Breast epithelium (tissue), 4 donors: ENCODE data around the gene IGF1. TPM values are rescaled to one million over a fixed set of nuclear protein-coding genes. Genes with fewer than 3 reads are reported as not detected.

Experiments used
- DNase-seq, 2 donors: peaks; one replicate each; pipeline ENCODE4 v3.0.0-alpha.2; 2019; ENCODE audit warnings: low spot score in 2 of 2
- H3K27ac ChIP-seq, 2 donors: fragments of 200-600 bp; sonication (generic) in 1 of 2; one replicate each; pipeline ENCODE4 v1.5.1; 2016 to 2019; ENCODE audit warnings: mild to moderate bottlenecking in 1 of 2
- H3K27me3 ChIP-seq, 2 donors: fragments of 200-600 bp; sonication (generic) in 1 of 2; one replicate each; pipeline versions ENCODE4 v1.5.1 to v1.6.0; 2017 to 2019; ENCODE audit warnings: control low read depth in 1 of 2, mild to moderate bottlenecking in 1 of 2
- H3K36me3 ChIP-seq: fragments of 200-600 bp; one replicate; pipeline ENCODE4 v1.5.1; 2019
- H3K4me1 ChIP-seq, 2 donors: fragments of 200-600 bp; sonication (generic); one replicate each; pipeline ENCODE4 v1.5.1; 2016 to 2019; ENCODE audit warnings: control low read depth in 1 of 2
- H3K4me3 ChIP-seq, 3 donors: fragments of 200-600 bp; sonication (generic); 1 replicate in 2 of 3; 2 replicates in 1 of 3; pipeline ENCODE4 v1.5.1; 2016 to 2019; ENCODE audit warnings: mild to moderate bottlenecking in 3 of 3, moderate library complexity in 2 of 3
- H3K9me3 ChIP-seq, 2 donors: fragments of 200-600 bp; sonication (generic) in 1 of 2; one replicate each; pipeline ENCODE4 v1.5.1; 2016 to 2019; ENCODE audit warnings: control low read depth in 1 of 2
- POLR2A ChIP-seq: fragments of 450-650 bp; IDR thresholded peaks from one replicate; pipeline ENCODE4 v1.6.1; 2016; ENCODE audit warnings: antibody characterized with exemption, mild to moderate bottlenecking, moderate library complexity
- POLR2AphosphoS5 ChIP-seq, 3 donors: sonication (generic); formaldehyde crosslinking; IDR thresholded peaks; one replicate each; pipeline ENCODE4 v1.6.1; 2017; ENCODE audit warnings: antibody characterized with exemption in 3 of 3
- intact Hi-C: fragments of 100-400 bp; cut with DNase I; formaldehyde crosslinking; loops from one replicate; pipeline ENCODE4 v1.15.1; 2023; ENCODE audit warnings: low total_unique reads
- total RNA-seq, 3 donors: library from RNA; depleted of rRNA; stranded (reverse); fragments of >200 nt; gene quantifications; one replicate each; pipeline ENCODE4 v1.1.0, GENCODE V29; 2016
- TF ChIP-seq, protein P1 (sequence below), 3 donors: fragments of 450-650 bp; IDR thresholded peaks; one replicate each; pipeline ENCODE4 v1.5.1; 2016 to 2017; ENCODE audit warnings: antibody characterized with exemption in 3 of 3, mild to moderate bottlenecking in 3 of 3, moderate library complexity in 3 of 3

IGF1 gene
- total RNA-seq, 3 donors from 2014 or later = 56.6 to 108 (median 101) TPM

DNA sequence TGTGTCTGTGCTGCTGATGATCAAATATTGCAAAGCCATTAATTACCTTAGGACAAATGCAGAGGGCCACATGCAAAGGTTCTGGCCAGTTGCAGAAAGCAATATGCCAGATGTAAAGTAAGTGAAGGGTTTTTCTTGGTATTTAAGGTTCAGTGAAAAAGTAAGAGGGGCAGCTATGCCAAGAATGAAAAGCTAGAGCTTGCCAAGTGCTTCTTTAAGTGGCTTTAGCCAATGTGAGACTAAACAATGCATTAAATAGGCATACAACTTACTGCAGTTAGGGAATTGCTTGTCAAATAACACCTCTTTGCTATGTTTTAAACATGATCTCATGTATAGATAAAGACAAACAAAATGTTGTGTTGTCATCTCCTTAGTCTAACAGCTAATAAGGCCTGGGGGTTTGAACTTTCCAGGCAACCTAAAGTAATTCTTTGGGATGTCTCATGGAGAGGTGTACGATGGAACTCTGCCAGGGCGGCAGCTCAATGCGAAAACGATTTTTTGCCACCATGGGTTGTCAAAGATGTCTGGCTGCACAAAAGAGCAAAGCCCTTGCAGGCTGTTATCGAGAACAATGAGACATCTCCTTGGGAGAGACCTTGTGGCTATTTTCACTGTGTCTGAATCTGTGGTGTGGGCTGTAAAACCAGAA is 12.0 kb downstream of the IGF1 start:
- Histone ChIP-seq H3K27me3 (no peaks in the 10 kb centered on the region), H3K9me3 (no peaks in the 10 kb centered on the region), H3K27ac (no peak overlapping the region), H3K4me3 (no peak overlapping the region), H3K36me3 (no peaks in the 10 kb centered on the region), H3K4me1 (no peaks in the 10 kb centered on the region)
- intact Hi-C loops = no loop called here
- TF ChIP-seq POLR2A (no peak), POLR2AphosphoS5 (IDR thresholded peaks at IDR 0.05) (no peak)
- TF ChIP-seq, protein P1, sequence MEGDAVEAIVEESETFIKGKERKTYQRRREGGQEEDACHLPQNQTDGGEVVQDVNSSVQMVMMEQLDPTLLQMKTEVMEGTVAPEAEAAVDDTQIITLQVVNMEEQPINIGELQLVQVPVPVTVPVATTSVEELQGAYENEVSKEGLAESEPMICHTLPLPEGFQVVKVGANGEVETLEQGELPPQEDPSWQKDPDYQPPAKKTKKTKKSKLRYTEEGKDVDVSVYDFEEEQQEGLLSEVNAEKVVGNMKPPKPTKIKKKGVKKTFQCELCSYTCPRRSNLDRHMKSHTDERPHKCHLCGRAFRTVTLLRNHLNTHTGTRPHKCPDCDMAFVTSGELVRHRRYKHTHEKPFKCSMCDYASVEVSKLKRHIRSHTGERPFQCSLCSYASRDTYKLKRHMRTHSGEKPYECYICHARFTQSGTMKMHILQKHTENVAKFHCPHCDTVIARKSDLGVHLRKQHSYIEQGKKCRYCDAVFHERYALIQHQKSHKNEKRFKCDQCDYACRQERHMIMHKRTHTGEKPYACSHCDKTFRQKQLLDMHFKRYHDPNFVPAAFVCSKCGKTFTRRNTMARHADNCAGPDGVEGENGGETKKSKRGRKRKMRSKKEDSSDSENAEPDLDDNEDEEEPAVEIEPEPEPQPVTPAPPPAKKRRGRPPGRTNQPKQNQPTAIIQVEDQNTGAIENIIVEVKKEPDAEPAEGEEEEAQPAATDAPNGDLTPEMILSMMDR (IDR thresholded peaks at IDR 0.05) = no peak
- no peak for DNase-seq

DNA sequence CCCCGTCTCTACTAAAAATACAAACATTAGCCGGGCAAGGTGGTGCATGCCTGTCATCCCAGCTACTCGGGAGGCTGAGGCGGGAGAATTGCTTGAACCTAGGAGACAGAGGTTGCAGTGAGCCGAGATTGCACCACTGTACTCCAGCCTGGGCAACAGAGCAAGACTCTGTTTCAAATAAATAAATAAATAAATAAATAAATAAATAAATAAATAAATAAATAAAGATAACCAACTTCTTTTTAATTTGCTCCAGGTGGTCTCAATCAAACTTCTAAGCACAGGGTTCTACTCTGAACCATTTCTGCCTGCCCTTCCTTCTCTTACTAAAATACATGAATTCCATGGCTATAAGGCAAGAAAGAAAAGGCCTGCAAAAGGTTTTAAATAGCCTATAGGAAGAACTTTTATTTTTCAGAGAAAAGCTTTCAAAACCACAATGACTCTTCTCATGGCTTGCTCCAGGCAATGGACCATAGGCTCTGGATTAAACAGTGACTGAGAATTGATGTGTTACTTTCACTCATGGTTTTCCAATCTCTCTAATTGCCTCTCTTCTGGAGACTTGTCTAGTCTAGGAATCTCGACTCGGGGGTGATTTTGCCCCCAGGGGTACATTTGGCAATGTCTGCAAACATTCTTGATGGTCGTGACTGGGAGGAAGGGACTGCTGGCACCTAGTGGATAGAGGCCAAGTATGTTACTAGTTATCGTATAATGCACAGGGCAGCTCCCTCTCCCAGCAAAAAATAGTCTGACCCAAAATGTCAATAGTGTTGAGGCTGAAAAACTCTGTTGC is 14.4 kb downstream of the IGF1 start:
- Histone ChIP-seq H3K27ac (no peak overlapping the region), H3K4me1 (no peaks in the 10 kb centered on the region), H3K36me3 (no peaks in the 10 kb centered on the region), H3K27me3 (no peaks in the 10 kb centered on the region), H3K9me3 (no peaks in the 10 kb centered on the region), H3K4me3 (no peak overlapping the region)
- DNase-seq = no peak
- intact Hi-C loops = no loop called here
- TF ChIP-seq POLR2AphosphoS5 (IDR thresholded peaks at IDR 0.05) (no peak), POLR2A (no peak)
- TF ChIP-seq, protein P1 (IDR thresholded peaks at IDR 0.05) = no peak

DNA sequence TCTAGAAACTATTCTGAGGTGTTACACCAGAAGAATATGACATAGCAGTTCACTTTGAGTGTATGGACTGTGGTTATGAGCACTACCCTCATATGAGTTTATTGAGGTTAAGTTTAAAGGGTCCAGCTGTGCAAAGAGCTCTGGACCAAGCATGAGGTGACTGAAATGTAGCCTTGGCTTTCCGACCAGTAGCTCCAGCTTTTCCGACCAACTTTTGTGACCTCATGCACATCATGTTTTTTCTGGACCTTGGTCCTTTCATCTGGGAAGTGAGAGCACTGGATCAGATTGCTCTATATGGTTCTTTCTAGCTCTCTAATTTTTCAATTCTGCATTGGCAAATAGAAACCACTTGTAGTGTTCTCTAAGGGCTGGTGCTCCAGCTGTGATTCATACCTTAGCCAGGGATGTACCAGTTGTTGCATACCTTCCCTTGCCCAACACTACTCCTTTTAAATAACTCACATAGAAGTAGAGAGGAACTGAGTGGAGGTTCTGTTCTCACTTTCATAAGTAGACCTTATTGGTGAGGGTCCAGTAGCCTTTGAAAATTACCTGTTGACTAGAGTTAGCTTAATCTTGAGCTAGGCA is 16.6 kb downstream of the IGF1 start:
- Histone ChIP-seq H3K4me1 (no peaks in the 10 kb centered on the region), H3K4me3 (no peak overlapping the region), H3K27me3 (no peaks in the 10 kb centered on the region), H3K36me3 (no peaks in the 10 kb centered on the region), H3K27ac (peak overlapping the region in 1 of 2 donors; percentile 49), H3K9me3 (no peaks in the 10 kb centered on the region)
- DNase-seq = no peak
- intact Hi-C loops = no loop called here
- TF ChIP-seq POLR2A (no peak), POLR2AphosphoS5 (IDR thresholded peaks at IDR 0.05) (no peak)
- TF ChIP-seq, protein P1 (IDR thresholded peaks at IDR 0.05) = no peak

DNA sequence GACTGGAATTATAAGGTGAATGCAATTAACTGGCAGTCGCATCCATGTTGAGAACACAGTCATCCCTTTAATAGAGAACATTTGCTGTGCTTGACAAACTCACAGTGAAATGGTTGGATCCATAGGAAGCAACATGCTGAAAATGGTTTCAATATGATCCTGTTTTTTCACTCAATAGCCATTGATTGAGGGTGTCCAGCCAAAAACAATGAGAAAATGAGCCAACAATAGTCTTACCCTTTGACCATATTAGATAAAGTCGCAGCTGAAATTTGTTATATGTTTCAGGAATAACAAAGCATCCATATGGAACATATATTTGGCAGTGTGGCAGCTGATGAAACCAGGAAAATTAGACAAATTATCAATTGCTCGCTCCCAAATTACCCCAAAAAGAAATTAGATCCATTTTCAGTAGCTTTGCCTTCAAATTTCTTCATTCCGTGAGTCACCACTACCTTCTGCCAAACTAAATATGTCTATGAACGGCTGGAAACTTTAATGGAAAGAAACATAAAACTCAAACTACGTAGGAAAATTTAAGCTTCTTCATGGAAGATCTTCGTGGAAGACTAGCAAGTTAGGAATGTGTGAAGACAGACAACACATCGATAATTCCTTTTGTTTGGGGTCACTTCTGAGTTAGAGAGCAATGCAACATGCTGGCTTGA is 17.4 kb downstream of the IGF1 start:
- H3K4me3 ChIP-seq = no peak overlapping the region
- H3K9me3 ChIP-seq = no peaks in the 10 kb centered on the region
- TF ChIP-seq, protein P1 (IDR thresholded peaks at IDR 0.05) = no peak
- no peak for TF ChIP-seq POLR2A
- no peak for TF ChIP-seq POLR2AphosphoS5 (IDR thresholded peaks at IDR 0.05)
- H3K4me1 ChIP-seq = no peaks in the 10 kb centered on the region
- peak overlapping the region in 1 of 2 donors; percentile 33 for H3K27ac ChIP-seq
- no peaks in the 10 kb centered on the region for H3K27me3 ChIP-seq
- intact Hi-C loops = no loop called here
- DNase-seq = no peak
- H3K36me3 ChIP-seq = no peaks in the 10 kb centered on the region
